HFF-Myc (cell line): ENCODE measurements around the gene CENPK.
"Not testable (repeated sequence)": the region's sequence is repeated elsewhere in the genome, so short reads cannot be mapped to it uniquely, and the experiment has no call there.

ENCODE experiments used
- DNase-seq: peaks from one replicate; pipeline ENCODE4 v3.0.0-alpha.2; 2011; ENCODE audit warnings: low read depth; ENCODE audit errors: extremely low read depth
- H3K4me3 ChIP-seq: replicated peaks from 2 replicates; pipeline ENCODE4 v1.5.1; 2011; ENCODE audit warnings: low read depth, mild to moderate bottlenecking, control low read depth, low read length
- CTCF ChIP-seq: IDR thresholded peaks from 2 replicates; pipeline ENCODE4 v1.5.1; 2012; ENCODE audit warnings: mild to moderate bottlenecking, low read depth, low read length, control low read depth; ENCODE audit errors: missing control alignments

The CENPK gene, protein sequence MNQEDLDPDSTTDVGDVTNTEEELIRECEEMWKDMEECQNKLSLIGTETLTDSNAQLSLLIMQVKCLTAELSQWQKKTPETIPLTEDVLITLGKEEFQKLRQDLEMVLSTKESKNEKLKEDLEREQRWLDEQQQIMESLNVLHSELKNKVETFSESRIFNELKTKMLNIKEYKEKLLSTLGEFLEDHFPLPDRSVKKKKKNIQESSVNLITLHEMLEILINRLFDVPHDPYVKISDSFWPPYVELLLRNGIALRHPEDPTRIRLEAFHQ

GRCh38 chr5:65562731-65563701 lies at the start of gene CENPK, which contains the start of gene PPWD1:
TSS of gene CENPK (minus strand) at chr5:65563168. CDS start at chr5:65554907, 8,261 bp downstream.
TSS of gene PPWD1 (plus strand) at chr5:65563296. CDS start at chr5:65563311, 15 bp downstream.
- TF ChIP-seq CTCF, result no peak
- DNase-seq, result peak; percentile 91
- H3K4me3 ChIP-seq, result peak within 1 kb of the TSS; percentile 96

- no peak overlapping the region for H3K4me3 ChIP-seq
- TF ChIP-seq CTCF, result no peak
- no peak for DNase-seq
These were observed 49.4 kb upstream of the CENPK start for GRCh38 chr5:65612298-65612907.

GRCh38 chr5:65611524-65611923 lies 48.6 kb upstream of the CENPK start:
- no peak for DNase-seq
- TF ChIP-seq CTCF, result no peak
- H3K4me3 ChIP-seq, result no peak overlapping the region

DNA sequence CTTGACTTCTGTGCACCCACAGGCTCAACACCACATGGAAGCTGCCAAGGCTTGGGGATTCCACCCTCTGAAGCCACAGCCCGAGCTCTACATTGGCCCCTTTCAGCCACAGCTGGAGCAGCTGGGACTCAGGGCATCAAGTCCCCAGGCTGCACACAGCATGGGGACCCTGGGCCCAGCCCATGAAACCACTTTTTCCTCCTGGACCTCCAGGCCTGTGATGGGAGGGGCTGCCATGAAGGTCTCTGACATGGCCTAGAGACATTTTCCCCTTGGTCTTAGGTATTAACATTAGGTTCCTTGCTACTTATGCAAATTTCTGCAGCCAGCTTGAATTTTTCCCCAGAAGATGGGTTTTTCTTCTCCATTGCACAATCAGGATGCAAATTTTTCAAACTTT lies 38.8 kb upstream of the CENPK start:
- not testable (repeated sequence) for H3K4me3 ChIP-seq, DNase-seq

- H3K4me3 ChIP-seq, result no peak overlapping the region
- no peak for TF ChIP-seq CTCF
- DNase-seq, result no peak
These were observed 25.7 kb upstream of the CENPK start for GRCh38 chr5:65588694-65589093.

DNA sequence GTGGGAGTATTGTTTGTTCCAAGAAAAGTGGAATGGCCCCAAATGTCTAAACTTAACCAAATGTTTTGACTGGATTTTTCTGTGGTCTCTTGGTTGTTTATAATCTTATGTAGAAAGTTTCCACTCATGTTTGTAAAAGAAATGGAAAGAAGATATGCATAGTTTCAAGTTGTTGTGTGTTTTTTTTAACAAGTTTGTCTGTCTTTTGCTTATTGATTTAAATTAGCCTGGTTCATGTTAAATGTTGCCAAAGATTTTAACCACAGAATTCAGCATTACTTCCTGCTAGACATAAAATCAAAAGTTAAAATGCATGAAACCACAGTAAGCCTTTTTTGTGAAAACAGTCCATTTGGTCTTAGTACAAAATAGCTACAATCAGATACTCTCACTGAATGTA lies 14.2 kb upstream of the CENPK start:
- no peak for TF ChIP-seq CTCF
- DNase-seq, result no peak
- H3K4me3 ChIP-seq, result no peak overlapping the region
